GM12878 (cell line): ENCODE measurements around the gene ZNF33B. TPM values are rescaled to one million over a fixed set of nuclear protein-coding genes. Genes with fewer than 3 reads are reported as not detected.

ENCODE experiments used
- ATAC-seq: fragments of 200-7000 bp; cut with Tn5 transposase; 3 replicates; pipeline ENCODE4 v1.9.1; 2020; ENCODE audit warnings: mild to moderate bottlenecking, moderate library complexity
- BruUV-seq: library from RNA; stranded (reverse); fragments of 400-500 nt; replicated peaks from 2 replicates; lab custom pipeline; 2021; lab: Mats Ljungman, UMichigan
- CTCF ChIA-PET: fragments of 300-600 bp; sonication (Branson Sonifier 250); formaldehyde crosslinking; extraction: SDS; loops from one replicate; lab custom pipeline; 2021; ENCODE audit warnings: inconsistent platforms; lab: Yijun Ruan, JAX
- POLR2A ChIA-PET: fragments of 350-600 bp; formaldehyde crosslinking; extraction: SDS; loops from one replicate; lab custom pipeline; 2021; ENCODE audit warnings: inconsistent platforms; lab: Charles Lee
- RAD21 ChIA-PET: fragments of 300-600 bp; sonication (Branson Sonifier 250); formaldehyde crosslinking; loops from one replicate; lab custom pipeline; 2023; ENCODE audit warnings: antibody characterized with exemption; ENCODE audit not compliant: unreplicated experiment; lab: Charles Lee
- SMC1A ChIA-PET: fragments of 300-600 bp; sonication (Branson Sonifier 250); formaldehyde crosslinking; loops from one replicate; lab custom pipeline; 2023; ENCODE audit not compliant: unreplicated experiment, uncharacterized antibody; lab: Charles Lee
- DNase-seq: peaks from one replicate; pipeline ENCODE4 v3.0.0-alpha.2; 2011; ENCODE audit warnings: low read depth, low spot score
- FAIRE-seq: peaks from 3 replicates; lab custom pipeline; 2011; peaks lifted over from hg19 to GRCh38; lab: Jason Lieb, UNC
- H2AFZ ChIP-seq: 2 replicates; pipeline ENCODE4 v1.6.0; 2011; ENCODE audit warnings: low read depth, low read length, control low read depth; ENCODE audit not compliant: control insufficient read depth
- H3K27ac ChIP-seq: 2 replicates; pipeline ENCODE4 v1.5.1; 2011; ENCODE audit warnings: control low read depth; ENCODE audit not compliant: control insufficient read depth, insufficient read depth
- H3K27me3 ChIP-seq, 2 experiments: replicated peaks in 1 of 2; 2 replicates each; pipeline versions ENCODE4 v1.6.0 to v1.6.1; 2011; ENCODE audit warnings: low read length in 1 of 2; ENCODE audit not compliant: control insufficient read depth in 2 of 2, insufficient read depth in 2 of 2
- H3K36me3 ChIP-seq, 2 experiments: 2 replicates each; pipeline ENCODE4 v1.5.1; 2011; ENCODE audit warnings: low read length in 1 of 2; ENCODE audit not compliant: control insufficient read depth in 2 of 2, insufficient read depth in 2 of 2
- H3K4me1 ChIP-seq: 2 replicates; pipeline ENCODE4 v1.6.1; 2011; ENCODE audit warnings: mild to moderate bottlenecking, low read length, moderate library complexity, mixed read lengths; ENCODE audit not compliant: control insufficient read depth, insufficient read depth
- H3K4me2 ChIP-seq: 2 replicates; pipeline ENCODE4 v1.6.0; 2011; ENCODE audit warnings: control low read depth; ENCODE audit not compliant: control insufficient read depth, insufficient read depth
- H3K4me3 ChIP-seq: fragments of 200-600 bp; sonication (generic); 2 replicates; pipeline ENCODE4 v1.5.1; 2016
- H3K79me2 ChIP-seq: 2 replicates; pipeline ENCODE4 v1.6.0; 2011; ENCODE audit warnings: low read length; ENCODE audit not compliant: control insufficient read depth, insufficient read depth
- H3K9ac ChIP-seq: 2 replicates; pipeline ENCODE4 v1.8.0; 2011; ENCODE audit warnings: low read length, control low read depth, mixed read lengths; ENCODE audit not compliant: control insufficient read depth, insufficient read depth
- H3K9me3 ChIP-seq: replicated peaks from 3 replicates; pipeline ENCODE4 v1.5.1; 2011; ENCODE audit warnings: mild to moderate bottlenecking, low read length; ENCODE audit not compliant: control insufficient read depth, insufficient read depth
- H4K20me1 ChIP-seq: 2 replicates; pipeline ENCODE4 v1.6.0; 2011; ENCODE audit not compliant: control insufficient read depth, insufficient read depth
- KAT2A ChIP-seq: conservative IDR thresholded peaks from 2 replicates; pipeline ENCODE4 v1.6.1; 2011; ENCODE audit warnings: low read depth, low read length; ENCODE audit not compliant: control insufficient read depth
- NFYA ChIP-seq: IDR thresholded peaks from 2 replicates; pipeline ENCODE4 v1.6.1; 2011; ENCODE audit warnings: low read depth, mild to moderate bottlenecking, low read length, improper control_type of control experiment, borderline replicate concordance
- REST ChIP-seq: IDR thresholded peaks from 2 replicates; pipeline ENCODE4 v1.6.1; 2012; ENCODE audit warnings: mild to moderate bottlenecking, low read depth, low read length
- SIX5 ChIP-seq: IDR thresholded peaks from 2 replicates; pipeline ENCODE4 v1.6.1; 2011; ENCODE audit warnings: mild to moderate bottlenecking, low read depth, low read length, moderate library complexity; ENCODE audit not compliant: severe bottlenecking
- SP1 ChIP-seq: IDR thresholded peaks from one replicate; pipeline ENCODE4 v1.6.1; 2011; ENCODE audit warnings: low read depth, low read length
- SPI1 ChIP-seq: IDR thresholded peaks from 2 replicates; pipeline ENCODE4 v1.6.1; 2011; ENCODE audit warnings: low read depth, mild to moderate bottlenecking, low read length, moderate library complexity, borderline replicate concordance; ENCODE audit not compliant: insufficient read depth
- WGBS: methylation state at CpG from one replicate; pipeline ENCODE4 v1.1.6; 2016; ENCODE audit warnings: low lambda C conversion rate; ENCODE audit not compliant: insufficient replicate concordance, insufficient coverage; ENCODE audit errors: missing lambda C conversion rate; 5-methylcytosine and 5-hydroxymethylcytosine counted together
- in situ Hi-C: fragments of 300-500 bp; cut with MboI; formaldehyde crosslinking; loops from 9 replicates; pipeline ENCODE4 v1.14.3; 2018; ENCODE audit warnings: mixed read lengths
- intact Hi-C: fragments of 100-400 bp; cut with micrococcal nuclease; formaldehyde crosslinking; loops from one replicate; pipeline ENCODE4 v1.14.2; 2022; ENCODE audit not compliant: unreplicated experiment
- polyA plus RNA-seq, 11 experiments: library from polyadenylated mRNA; depleted of rRNA in 4 of 11; unstranded in 6 of 11; stranded (reverse) in 5 of 11; fragments of >200 nt; fragmentation: Nextera tagmentation in 4 of 11; fragmentation: Illumina TruSeq in 1 of 11; extraction: Ambion mirVana in 4 of 11; extraction: Trizol in 1 of 11; gene quantifications; 1 replicate in 1 of 11; 2 replicates in 10 of 11; pipeline versions ENCODE4 v1.2.1 to v1.2.3, GENCODE V29; 2011 to 2016; ENCODE audit warnings: inconsistent platforms in 2 of 11, missing spikeins in 2 of 11, low read depth in 1 of 11
- total RNA-seq, 4 experiments: library from RNA; depleted of rRNA in 3 of 4; stranded (reverse); fragments of >200 nt in 3 of 4; fragmentation: Illumina TruSeq in 1 of 4; extraction: Trizol in 1 of 4; gene quantifications; 2 replicates each; pipeline versions ENCODE4 v1.2.1 to v1.2.3, GENCODE V29; 2013 to 2021
- TF ChIP-seq, protein P1 (sequence below): fragments of 450-650 bp; IDR thresholded peaks from 2 replicates; pipeline ENCODE4 v1.6.1; 2016; ENCODE audit warnings: mild to moderate bottlenecking

Gene ZNF33B
- total and polyA plus RNA-seq, 10 of the 15 experiments (the other 5 are each of a cell fraction or from before 2014, with no cell fraction given), result 5.3 to 19.7 (median 9.3) TPM

- peaks cover 2% of the 10 kb centered on the region for H3K79me2 ChIP-seq
- peak overlapping the region; percentile 95 for H3K27ac ChIP-seq
- no peaks in the 10 kb centered on the region for H4K20me1 ChIP-seq
- H3K9ac ChIP-seq, result peak overlapping the region; percentile 94
- peak overlapping the region; percentile 81 for H3K4me2 ChIP-seq
- ChIA-PET RAD21 (no interaction called here), SMC1A (no interaction called here), POLR2A (interaction anchor here (0.6 to 1.6 kb wide), 2 partner anchors 27 to 87 kb away, joined by 3 read pairs; no protein-coding TSS in a partner anchor), CTCF (no interaction called here)
- H3K27me3 ChIP-seq, result no peaks in the 10 kb centered on the region
- peak overlapping the region; percentile 80 for H2AFZ ChIP-seq
- intact Hi-C loops (loop anchor here (1.0 to 10.0 kb wide), 4 partner anchors 85 to 757 kb away; partner anchors contain the start of genes BMS1 and CSGALNACT2), in situ Hi-C loops (loop anchor here (25.0 kb wide), 2 partner anchors 500 to 775 kb away; partner anchors contain the start of genes CSGALNACT2 and HNRNPF)
- BruUV-seq, result no TSS peak
- no peaks in the 10 kb centered on the region for H3K9me3 ChIP-seq
- no peak for TF ChIP-seq NFYA
- no peak for TF ChIP-seq REST
- no peak for TF ChIP-seq SIX5
- no peak for TF ChIP-seq SP1
- TF ChIP-seq SPI1, result no peak
- no peak for TF ChIP-seq KAT2A
- TF ChIP-seq, protein P1, sequence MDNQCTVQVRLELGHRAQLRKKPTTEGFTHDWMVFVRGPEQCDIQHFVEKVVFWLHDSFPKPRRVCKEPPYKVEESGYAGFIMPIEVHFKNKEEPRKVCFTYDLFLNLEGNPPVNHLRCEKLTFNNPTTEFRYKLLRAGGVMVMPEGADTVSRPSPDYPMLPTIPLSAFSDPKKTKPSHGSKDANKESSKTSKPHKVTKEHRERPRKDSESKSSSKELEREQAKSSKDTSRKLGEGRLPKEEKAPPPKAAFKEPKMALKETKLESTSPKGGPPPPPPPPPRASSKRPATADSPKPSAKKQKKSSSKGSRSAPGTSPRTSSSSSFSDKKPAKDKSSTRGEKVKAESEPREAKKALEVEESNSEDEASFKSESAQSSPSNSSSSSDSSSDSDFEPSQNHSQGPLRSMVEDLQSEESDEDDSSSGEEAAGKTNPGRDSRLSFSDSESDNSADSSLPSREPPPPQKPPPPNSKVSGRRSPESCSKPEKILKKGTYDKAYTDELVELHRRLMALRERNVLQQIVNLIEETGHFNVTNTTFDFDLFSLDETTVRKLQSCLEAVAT, result peak; percentile 76; the same call in 1 of the 2 replicates
- FAIRE-seq (peak; percentile 7), ATAC-seq (peak; percentile 1; the same call in 2 of the 3 replicates), DNase-seq (no peak)
- H3K36me3 ChIP-seq, result peaks cover 0 to 1% of the 10 kb centered on the region in 2 experiments; a peak in 1 of 4 replicates
- H3K4me3 ChIP-seq, result peak overlapping the region; percentile 89
- WGBS, result 2% methylated on average over 10 of the region's 10 CpGs
- no peaks in the 10 kb centered on the region for H3K4me1 ChIP-seq
Measured at GRCh38 chr10:42637648-42638054, 719 bp downstream of the ZNF33B start.
